Keratinocyte (primary cell): ENCODE measurements around the gene CTAGE1. TPM values are rescaled to one million over a fixed set of nuclear protein-coding genes. Genes with fewer than 3 reads are reported as not detected.

ENCODE experiments used
- DNase-seq: peaks from one replicate; pipeline ENCODE4 v3.0.0-alpha.2; 2011; ENCODE audit warnings: low read depth, missing footprints, low spot score
- FAIRE-seq: peaks from 2 replicates; lab custom pipeline; 2011; peaks lifted over from hg19 to GRCh38; lab: Jason Lieb, UNC
- H2AFZ ChIP-seq: 2 replicates; pipeline ENCODE4 v1.6.0; 2012; ENCODE audit warnings: low read length, control low read depth, inconsistent platforms; ENCODE audit not compliant: control insufficient read depth
- H3K27ac ChIP-seq: 2 replicates; pipeline ENCODE4 v1.5.1; 2011; ENCODE audit warnings: low read length; ENCODE audit not compliant: control insufficient read depth, insufficient read depth
- H3K27me3 ChIP-seq: 3 replicates; pipeline ENCODE4 v1.6.0; 2011; ENCODE audit warnings: low read length; ENCODE audit not compliant: control insufficient read depth, insufficient read depth; ENCODE audit errors: extremely low read depth
- H3K36me3 ChIP-seq, 2 experiments: 2 replicates in 1 of 2; 3 replicates in 1 of 2; pipeline ENCODE4 v1.5.1; 2011; ENCODE audit warnings: low read length in 2 of 2, mild to moderate bottlenecking in 1 of 2; ENCODE audit not compliant: control insufficient read depth in 2 of 2, insufficient read depth in 2 of 2; ENCODE audit errors: extremely low read depth in 1 of 2
- H3K4me1 ChIP-seq: 3 replicates; pipeline ENCODE4 v1.5.1; 2011; ENCODE audit warnings: low read length; ENCODE audit not compliant: control insufficient read depth, insufficient read depth; ENCODE audit errors: extremely low read depth
- H3K4me2 ChIP-seq: 3 replicates; pipeline ENCODE4 v1.6.0; 2011; ENCODE audit warnings: low read depth, low read length; ENCODE audit not compliant: control insufficient read depth, insufficient read depth; ENCODE audit errors: extremely low read depth
- H3K4me3 ChIP-seq, 3 experiments: fragments of 200-600 bp in 1 of 3; sonication (generic) in 1 of 3; 2 replicates in 2 of 3; 3 replicates in 1 of 3; pipeline ENCODE4 v1.5.1; 2011 to 2016; ENCODE audit warnings: low read length in 3 of 3, mild to moderate bottlenecking in 3 of 3, control low read depth in 2 of 3, inconsistent platforms in 1 of 3, low read depth in 1 of 3, mixed read lengths in 1 of 3, mixed run types in 1 of 3, moderate library complexity in 1 of 3; ENCODE audit not compliant: control insufficient read depth in 2 of 3, insufficient read depth in 2 of 3; ENCODE audit errors: extremely low read depth in 1 of 3
- H3K79me2 ChIP-seq: 2 replicates; pipeline ENCODE4 v1.6.0; 2012; ENCODE audit warnings: low read length; ENCODE audit not compliant: control insufficient read depth, insufficient read depth
- H3K9ac ChIP-seq: 3 replicates; pipeline ENCODE4 v1.6.0; 2011; ENCODE audit warnings: low read length; ENCODE audit not compliant: control insufficient read depth, insufficient read depth; ENCODE audit errors: extremely low read depth
- H3K9me1 ChIP-seq: 3 replicates; pipeline ENCODE4 v1.6.0; 2011; ENCODE audit warnings: low read length; ENCODE audit not compliant: control insufficient read depth, insufficient read depth; ENCODE audit errors: extremely low read depth
- H3K9me3 ChIP-seq: 2 replicates; pipeline ENCODE4 v1.5.1; 2012; ENCODE audit warnings: low read depth, low read length; ENCODE audit not compliant: control insufficient read depth
- H4K20me1 ChIP-seq: 3 replicates; pipeline ENCODE4 v1.6.0; 2011; ENCODE audit warnings: low read length; ENCODE audit not compliant: control insufficient read depth, insufficient read depth; ENCODE audit errors: extremely low read depth
- EZH2 ChIP-seq: IDR thresholded peaks from one replicate; pipeline ENCODE4 v1.6.1; 2012; ENCODE audit warnings: inconsistent platforms, mild to moderate bottlenecking, low read length, moderate library complexity
- dilution Hi-C: fragments of 300-500 bp; cut with MboI; formaldehyde crosslinking; loops from one replicate; pipeline ENCODE4 v1.7.0; 2020; ENCODE audit warnings: low sequenced_read_pairs; ENCODE audit not compliant: extremely low pct_ligation_motif_present
- polyA plus RNA-seq, 5 experiments: library from polyadenylated mRNA; depleted of rRNA in 3 of 5; stranded (reverse) in 3 of 5; stranded (forward) in 1 of 5; unstranded in 1 of 5; fragments of >200 nt; gene quantifications; 1 replicate in 1 of 5; 2 replicates in 3 of 5; 3 replicates in 1 of 5; pipeline versions ENCODE4 v1.2.1 to v1.2.3, GENCODE V29; 2011 to 2012; ENCODE audit warnings: missing spikeins in 2 of 5, low read depth in 1 of 5, low replicate concordance in 1 of 5
- TF ChIP-seq, protein P1 (sequence below), 3 experiments: IDR thresholded peaks in 1 of 3; conservative IDR thresholded peaks in 1 of 3; optimal IDR thresholded peaks in 1 of 3; 2 replicates in 2 of 3; 3 replicates in 1 of 3; pipeline versions ENCODE3 to v1.5.1; 2011; ENCODE audit warnings: low read length in 3 of 3, mild to moderate bottlenecking in 3 of 3, moderate library complexity in 2 of 3, control low read depth in 1 of 3, inconsistent platforms in 1 of 3; ENCODE audit not compliant: insufficient read depth in 2 of 3; ENCODE audit errors: extremely low read depth in 1 of 3

The CTAGE1 gene
- polyA plus RNA-seq, 1 donor (not counting 4 experiments of a cell fraction or from before 2014, with no cell fraction given), result not detected

GRCh38 chr18:22378672-22379282 lies 38.9 kb downstream of the CTAGE1 start:
- H3K4me3 ChIP-seq, result no peak overlapping the region
- no peaks in the 10 kb centered on the region for H3K36me3 ChIP-seq
- TF ChIP-seq, protein P1, sequence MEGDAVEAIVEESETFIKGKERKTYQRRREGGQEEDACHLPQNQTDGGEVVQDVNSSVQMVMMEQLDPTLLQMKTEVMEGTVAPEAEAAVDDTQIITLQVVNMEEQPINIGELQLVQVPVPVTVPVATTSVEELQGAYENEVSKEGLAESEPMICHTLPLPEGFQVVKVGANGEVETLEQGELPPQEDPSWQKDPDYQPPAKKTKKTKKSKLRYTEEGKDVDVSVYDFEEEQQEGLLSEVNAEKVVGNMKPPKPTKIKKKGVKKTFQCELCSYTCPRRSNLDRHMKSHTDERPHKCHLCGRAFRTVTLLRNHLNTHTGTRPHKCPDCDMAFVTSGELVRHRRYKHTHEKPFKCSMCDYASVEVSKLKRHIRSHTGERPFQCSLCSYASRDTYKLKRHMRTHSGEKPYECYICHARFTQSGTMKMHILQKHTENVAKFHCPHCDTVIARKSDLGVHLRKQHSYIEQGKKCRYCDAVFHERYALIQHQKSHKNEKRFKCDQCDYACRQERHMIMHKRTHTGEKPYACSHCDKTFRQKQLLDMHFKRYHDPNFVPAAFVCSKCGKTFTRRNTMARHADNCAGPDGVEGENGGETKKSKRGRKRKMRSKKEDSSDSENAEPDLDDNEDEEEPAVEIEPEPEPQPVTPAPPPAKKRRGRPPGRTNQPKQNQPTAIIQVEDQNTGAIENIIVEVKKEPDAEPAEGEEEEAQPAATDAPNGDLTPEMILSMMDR (optimal IDR thresholded peaks at IDR 0.05 in 1 of 3, IDR thresholded peaks at IDR 0.05 in 1 of 3, conservative IDR thresholded peaks at IDR 0.05 in 1 of 3; ENCODE audit: extremely low read depth in 1 of 3, insufficient read depth in 2 of 3, low read length in 3 of 3), result peak; percentile 72 to 79 (median 74)
- no peak for TF ChIP-seq EZH2
- H3K9me3 ChIP-seq, result no peaks in the 10 kb centered on the region
- no peaks in the 10 kb centered on the region for H3K4me1 ChIP-seq
- FAIRE-seq (peak; percentile 81), DNase-seq (no peak)
- no peak overlapping the region for H3K27ac ChIP-seq
- no peak overlapping the region for H3K4me2 ChIP-seq
- H4K20me1 ChIP-seq, result no peaks in the 10 kb centered on the region
- H3K9ac ChIP-seq, result no peak overlapping the region
- no peaks in the 10 kb centered on the region for H3K9me1 ChIP-seq
- no peaks in the 10 kb centered on the region for H3K79me2 ChIP-seq
- no peak overlapping the region for H2AFZ ChIP-seq
- H3K27me3 ChIP-seq, result no peaks in the 10 kb centered on the region
- dilution Hi-C loops, result no loop called here

DNA sequence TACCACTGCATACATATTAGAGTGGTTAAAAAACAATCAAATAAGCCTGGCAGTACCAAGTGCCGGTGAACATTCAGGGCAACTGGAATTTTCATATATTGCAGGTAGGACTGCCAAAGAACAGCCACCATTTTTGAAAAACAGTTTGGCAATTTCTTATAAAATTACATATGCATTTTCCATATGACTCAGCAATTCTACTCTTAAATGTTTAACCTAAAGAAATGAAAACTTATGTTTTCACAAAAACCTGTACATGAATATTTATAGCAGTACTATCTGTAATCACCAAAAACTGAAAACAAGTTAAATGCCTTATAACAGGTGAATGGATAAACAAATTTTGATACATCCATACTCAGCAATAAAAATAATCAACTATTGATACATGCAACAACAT lies 39.9 kb downstream of the CTAGE1 start:
- no peak overlapping the region for H3K9ac ChIP-seq
- no peaks in the 10 kb centered on the region for H3K79me2 ChIP-seq
- dilution Hi-C loops, result no loop called here
- TF ChIP-seq EZH2, result no peak
- TF ChIP-seq, protein P1 (optimal IDR thresholded peaks at IDR 0.05 in 1 of 3, IDR thresholded peaks at IDR 0.05 in 1 of 3, conservative IDR thresholded peaks at IDR 0.05 in 1 of 3; ENCODE audit: extremely low read depth in 1 of 3, insufficient read depth in 2 of 3, low read length in 3 of 3), result no peak
- no peaks in the 10 kb centered on the region for H4K20me1 ChIP-seq
- H2AFZ ChIP-seq, result no peak overlapping the region
- H3K4me2 ChIP-seq, result no peak overlapping the region
- DNase-seq (no peak), FAIRE-seq (no peak)
- H3K27ac ChIP-seq, result no peak overlapping the region
- no peaks in the 10 kb centered on the region for H3K27me3 ChIP-seq
- H3K4me1 ChIP-seq, result no peaks in the 10 kb centered on the region
- no peaks in the 10 kb centered on the region for H3K9me1 ChIP-seq
- no peak overlapping the region for H3K4me3 ChIP-seq
- no peaks in the 10 kb centered on the region for H3K36me3 ChIP-seq
- no peaks in the 10 kb centered on the region for H3K9me3 ChIP-seq
